ENCODE measurements around the gene RNF144A. TPM values are rescaled to one million over a fixed set of nuclear protein-coding genes. Genes with fewer than 3 reads are reported as not detected.

The RNF144A gene
- total and polyA plus RNA-seq, 2 experiments from 2014 or later = 5.4 to 10.1 TPM

DNA sequence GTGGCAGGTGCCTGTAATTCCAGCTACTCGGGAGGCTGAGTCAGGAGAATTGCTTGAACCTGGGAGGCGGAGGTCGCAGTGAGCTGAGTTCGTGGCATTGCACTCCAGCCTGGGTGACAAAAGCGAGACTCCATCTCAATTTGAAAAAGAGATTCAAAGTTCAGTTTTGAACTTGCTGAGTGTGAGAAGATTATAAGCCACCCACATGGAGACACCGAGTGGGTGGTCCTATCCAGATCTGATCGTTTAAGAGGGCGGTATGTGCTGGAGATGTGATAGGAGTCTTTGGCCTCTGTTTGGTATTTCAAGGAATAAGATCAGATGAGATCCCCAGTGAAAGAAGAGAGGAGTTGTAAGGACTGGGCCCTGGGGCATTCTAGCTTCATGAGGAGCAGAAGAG, 25.6 kb downstream of the RNF144A start:
- Histone ChIP-seq H3K27ac (no peak overlapping the region), H3K4me3 (no peak overlapping the region), H3K9me3 (ENCODE audit: low read depth) (no peaks in the 10 kb centered on the region), H3K4me2 (no peak overlapping the region), H3K4me1 (ENCODE audit: insufficient read depth) (no peaks in the 10 kb centered on the region), H3K9me2 (replicated peaks; ENCODE audit: insufficient read depth) (no peaks in the 10 kb centered on the region), H3K79me2 (peaks cover 4% of the 10 kb centered on the region), H4K20me1 (ENCODE audit: insufficient read depth, poor library complexity, severe bottlenecking) (no peaks in the 10 kb centered on the region), H3K27me3 (no peaks in the 10 kb centered on the region), H2AFZ (no peak overlapping the region), H3K36me3 (replicated peaks; ENCODE audit: insufficient read depth, low read depth) (no peaks in the 10 kb centered on the region)
- TF ChIP-seq, protein P1, sequence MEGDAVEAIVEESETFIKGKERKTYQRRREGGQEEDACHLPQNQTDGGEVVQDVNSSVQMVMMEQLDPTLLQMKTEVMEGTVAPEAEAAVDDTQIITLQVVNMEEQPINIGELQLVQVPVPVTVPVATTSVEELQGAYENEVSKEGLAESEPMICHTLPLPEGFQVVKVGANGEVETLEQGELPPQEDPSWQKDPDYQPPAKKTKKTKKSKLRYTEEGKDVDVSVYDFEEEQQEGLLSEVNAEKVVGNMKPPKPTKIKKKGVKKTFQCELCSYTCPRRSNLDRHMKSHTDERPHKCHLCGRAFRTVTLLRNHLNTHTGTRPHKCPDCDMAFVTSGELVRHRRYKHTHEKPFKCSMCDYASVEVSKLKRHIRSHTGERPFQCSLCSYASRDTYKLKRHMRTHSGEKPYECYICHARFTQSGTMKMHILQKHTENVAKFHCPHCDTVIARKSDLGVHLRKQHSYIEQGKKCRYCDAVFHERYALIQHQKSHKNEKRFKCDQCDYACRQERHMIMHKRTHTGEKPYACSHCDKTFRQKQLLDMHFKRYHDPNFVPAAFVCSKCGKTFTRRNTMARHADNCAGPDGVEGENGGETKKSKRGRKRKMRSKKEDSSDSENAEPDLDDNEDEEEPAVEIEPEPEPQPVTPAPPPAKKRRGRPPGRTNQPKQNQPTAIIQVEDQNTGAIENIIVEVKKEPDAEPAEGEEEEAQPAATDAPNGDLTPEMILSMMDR (IDR thresholded peaks at IDR 0.05; ENCODE audit: poor library complexity) = no peak
- TF ChIP-seq EZH2 (IDR thresholded peaks at IDR 0.05; ENCODE audit: borderline replicate concordance) (no peak), EZH2phosphoT487 (IDR thresholded peaks at IDR 0.05; ENCODE audit: low read depth, severe bottlenecking, unreplicated experiment) (no peak)
- no peak for DNase-seq (ENCODE audit: low spot score)
- WGBS (ENCODE audit: low lambda C conversion rate, missing lambda C conversion rate) = 92% methylated on average over 8 of the region's 8 CpGs

DNA sequence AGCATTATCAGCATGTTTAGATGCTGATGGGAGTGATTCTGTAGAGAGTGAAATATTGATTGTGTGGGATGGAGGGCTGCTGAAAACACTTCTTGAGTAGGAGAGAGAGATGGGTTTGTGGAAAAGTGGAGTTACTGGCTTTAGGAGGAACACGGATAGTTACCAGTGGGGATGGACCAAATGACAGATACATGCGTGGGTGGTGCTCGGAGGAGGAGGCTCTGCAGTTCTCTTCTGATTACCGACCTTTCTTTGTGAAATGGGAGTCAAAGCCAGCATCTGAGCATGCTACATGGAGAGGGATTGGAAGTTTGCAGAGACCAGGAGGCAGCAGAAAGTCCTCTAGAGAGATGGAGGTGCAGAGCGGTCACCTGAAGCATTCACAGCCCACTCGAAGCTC, 26.3 kb downstream of the RNF144A start:
- no peak overlapping the region for H3K4me3 ChIP-seq
- no peak overlapping the region for H3K27ac ChIP-seq
- no peaks in the 10 kb centered on the region for H4K20me1 ChIP-seq (ENCODE audit: insufficient read depth, poor library complexity, severe bottlenecking)
- H2AFZ ChIP-seq = no peak overlapping the region
- H3K9me2 ChIP-seq (replicated peaks; ENCODE audit: insufficient read depth) = no peaks in the 10 kb centered on the region
- H3K9me3 ChIP-seq (ENCODE audit: low read depth) = no peaks in the 10 kb centered on the region
- H3K4me2 ChIP-seq = no peak overlapping the region
- no peaks in the 10 kb centered on the region for H3K36me3 ChIP-seq (replicated peaks; ENCODE audit: insufficient read depth, low read depth)
- TF ChIP-seq EZH2phosphoT487 (IDR thresholded peaks at IDR 0.05; ENCODE audit: low read depth, severe bottlenecking, unreplicated experiment) (no peak), EZH2 (IDR thresholded peaks at IDR 0.05; ENCODE audit: borderline replicate concordance) (no peak)
- TF ChIP-seq, protein P1 (IDR thresholded peaks at IDR 0.05; ENCODE audit: poor library complexity) = no peak
- no peaks in the 10 kb centered on the region for H3K27me3 ChIP-seq
- no peak for DNase-seq (ENCODE audit: low spot score)
- H3K4me1 ChIP-seq (ENCODE audit: insufficient read depth) = no peaks in the 10 kb centered on the region
- WGBS (ENCODE audit: low lambda C conversion rate, missing lambda C conversion rate) = 86% methylated on average over 6 of the region's 6 CpGs
- H3K79me2 ChIP-seq = peaks cover 4% of the 10 kb centered on the region

- Histone ChIP-seq H2AFZ (no peak overlapping the region), H3K79me2 (peaks cover under 1% of the 10 kb centered on the region), H3K4me3 (no peak overlapping the region), H4K20me1 (ENCODE audit: insufficient read depth, poor library complexity, severe bottlenecking) (no peaks in the 10 kb centered on the region), H3K36me3 (replicated peaks; ENCODE audit: insufficient read depth, low read depth) (no peaks in the 10 kb centered on the region), H3K9me3 (ENCODE audit: low read depth) (no peaks in the 10 kb centered on the region), H3K9me2 (replicated peaks; ENCODE audit: insufficient read depth) (no peaks in the 10 kb centered on the region), H3K4me1 (ENCODE audit: insufficient read depth) (no peaks in the 10 kb centered on the region), H3K4me2 (no peak overlapping the region), H3K27ac (no peak overlapping the region), H3K27me3 (no peaks in the 10 kb centered on the region)
- no peak for TF ChIP-seq EZH2 (IDR thresholded peaks at IDR 0.05; ENCODE audit: borderline replicate concordance)
- TF ChIP-seq, protein P1 (IDR thresholded peaks at IDR 0.05; ENCODE audit: poor library complexity) = no peak
- TF ChIP-seq EZH2phosphoT487 (IDR thresholded peaks at IDR 0.05; ENCODE audit: low read depth, severe bottlenecking, unreplicated experiment) = no peak
- no peak for DNase-seq (ENCODE audit: low spot score)
- 98% methylated on average over 8 of the region's 8 CpGs for WGBS (ENCODE audit: low lambda C conversion rate, missing lambda C conversion rate)
These were observed 26.8 kb downstream of the RNF144A start for GRCh38 chr2:6943971-6944370.

DNA sequence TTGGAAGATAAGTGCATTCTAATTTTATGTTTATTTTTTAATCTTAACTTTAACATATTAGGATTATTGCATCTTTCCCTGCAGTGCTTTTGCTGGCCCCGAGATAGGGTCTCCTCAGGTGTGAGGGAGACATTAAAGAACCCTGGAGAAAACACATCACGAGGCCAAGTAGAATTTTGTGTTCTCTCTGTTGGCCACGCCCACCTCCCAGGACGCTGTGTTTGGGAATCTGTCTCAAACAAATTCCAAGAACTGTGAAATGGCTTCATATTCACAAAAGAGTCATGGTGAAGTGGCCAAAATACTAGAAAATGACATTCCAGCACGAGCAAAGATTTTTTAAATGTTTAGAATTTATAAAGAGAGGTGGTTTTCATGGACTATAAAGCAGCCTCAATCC, 27.3 kb downstream of the RNF144A start:
- Histone ChIP-seq H2AFZ (no peak overlapping the region), H3K4me2 (no peak overlapping the region), H3K9me3 (ENCODE audit: low read depth) (no peaks in the 10 kb centered on the region), H3K79me2 (no peaks in the 10 kb centered on the region), H3K4me3 (no peak overlapping the region), H3K36me3 (replicated peaks; ENCODE audit: insufficient read depth, low read depth) (no peaks in the 10 kb centered on the region), H3K27me3 (no peaks in the 10 kb centered on the region), H3K27ac (no peak overlapping the region), H4K20me1 (ENCODE audit: insufficient read depth, poor library complexity, severe bottlenecking) (no peaks in the 10 kb centered on the region), H3K4me1 (ENCODE audit: insufficient read depth) (no peaks in the 10 kb centered on the region), H3K9me2 (replicated peaks; ENCODE audit: insufficient read depth) (no peaks in the 10 kb centered on the region)
- TF ChIP-seq, protein P1 (IDR thresholded peaks at IDR 0.05; ENCODE audit: poor library complexity) = no peak
- TF ChIP-seq EZH2phosphoT487 (IDR thresholded peaks at IDR 0.05; ENCODE audit: low read depth, severe bottlenecking, unreplicated experiment) (no peak), EZH2 (IDR thresholded peaks at IDR 0.05; ENCODE audit: borderline replicate concordance) (no peak)
- WGBS (ENCODE audit: low lambda C conversion rate, missing lambda C conversion rate) = 95% methylated on average over 5 of the region's 5 CpGs
- DNase-seq (ENCODE audit: low spot score) = no peak
